Stimulated activated naive CD8-positive, alpha-beta T cell treated with anti-CD3 and anti-CD28 coated beads, Interleukin-15, Interleukin-2, amounts not matched to agents 100 ng/mL and 50 ng/mL, for 24 hours (primary cell): ENCODE results near the gene B4GALT3.
"Not testable (repeated sequence)": the region's sequence is repeated elsewhere in the genome, so short reads cannot be mapped to it uniquely, and the experiment has no call there.

Source experiments
- H3K27ac Mint-ChIP-seq: one replicate; pipeline ENCODE4 v1.8.0; 2021; ENCODE audit warnings: mild to moderate bottlenecking, mixed read lengths
- H3K27me3 Mint-ChIP-seq: one replicate; pipeline ENCODE4 v1.8.0; 2021; ENCODE audit warnings: mixed read lengths
- H3K36me3 Mint-ChIP-seq: one replicate; pipeline ENCODE4 v1.8.0; 2021; ENCODE audit warnings: low read depth, mixed read lengths
- H3K4me1 Mint-ChIP-seq: one replicate; pipeline ENCODE4 v1.8.0; 2021; ENCODE audit warnings: low read depth, mixed read lengths
- H3K4me3 Mint-ChIP-seq: one replicate; pipeline ENCODE4 v1.8.0; 2021; ENCODE audit warnings: mild to moderate bottlenecking, mixed read lengths
- H3K9me3 Mint-ChIP-seq: one replicate; pipeline ENCODE4 v1.8.0; 2021; ENCODE audit warnings: mixed read lengths

B4GALT3 gene

DNA sequence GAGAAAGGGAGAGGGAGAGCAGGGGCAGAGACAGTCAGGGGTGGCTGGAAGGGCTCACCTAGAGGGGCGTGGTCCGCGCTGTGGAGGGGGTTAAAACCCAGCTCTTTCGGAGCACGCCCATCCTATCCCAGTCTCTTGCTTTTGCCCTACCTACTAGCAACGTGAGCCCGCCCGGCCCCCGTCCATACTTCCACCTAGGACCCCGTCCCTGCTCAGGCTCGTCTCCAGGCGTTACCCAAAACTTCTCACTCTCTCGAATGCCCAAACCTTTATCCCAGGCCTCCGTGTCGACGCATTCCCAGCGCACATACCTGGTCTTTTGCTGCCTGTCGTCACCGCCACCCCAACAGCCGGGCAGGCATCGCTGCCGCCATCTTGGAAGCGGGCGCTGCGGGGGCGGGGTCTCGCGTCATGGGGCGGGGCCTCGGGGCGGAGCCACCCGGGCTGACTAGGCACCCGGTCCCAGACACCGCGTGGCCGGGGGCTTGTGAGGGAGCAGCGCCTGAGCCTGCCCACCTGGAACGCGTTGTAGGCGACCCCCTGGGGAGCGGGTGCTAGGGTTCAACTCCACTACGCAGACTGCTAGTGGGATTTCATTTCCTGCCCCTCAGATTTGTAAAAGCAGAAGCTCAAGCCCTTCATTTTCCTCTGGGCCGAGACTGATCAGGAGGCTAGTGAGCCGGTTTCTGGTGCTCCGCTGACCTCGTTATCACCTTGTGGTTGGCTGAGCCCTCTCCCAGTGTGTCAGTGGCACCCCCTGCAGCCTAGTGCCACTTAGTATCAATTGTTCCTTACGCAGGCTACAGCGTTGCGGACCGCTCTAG lies at the start of gene B4GALT3:
Gene B4GALT3 (minus strand): TSS at position 396 of the 824 bp plus-strand sequence. CDS start 1,447 bp downstream, outside the sequence.
- no peaks in the 10 kb centered on the region for H3K9me3 Mint-ChIP-seq
- peaks cover 33% of the 10 kb centered on the region for H3K36me3 Mint-ChIP-seq
- peak within 1 kb of the TSS; percentile 100 for H3K4me3 Mint-ChIP-seq
- H3K4me1 Mint-ChIP-seq: peaks cover 62% of the 10 kb centered on the region
- H3K27ac Mint-ChIP-seq: peak within 1 kb of the TSS; percentile 99
- no peaks in the 10 kb centered on the region for H3K27me3 Mint-ChIP-seq

DNA sequence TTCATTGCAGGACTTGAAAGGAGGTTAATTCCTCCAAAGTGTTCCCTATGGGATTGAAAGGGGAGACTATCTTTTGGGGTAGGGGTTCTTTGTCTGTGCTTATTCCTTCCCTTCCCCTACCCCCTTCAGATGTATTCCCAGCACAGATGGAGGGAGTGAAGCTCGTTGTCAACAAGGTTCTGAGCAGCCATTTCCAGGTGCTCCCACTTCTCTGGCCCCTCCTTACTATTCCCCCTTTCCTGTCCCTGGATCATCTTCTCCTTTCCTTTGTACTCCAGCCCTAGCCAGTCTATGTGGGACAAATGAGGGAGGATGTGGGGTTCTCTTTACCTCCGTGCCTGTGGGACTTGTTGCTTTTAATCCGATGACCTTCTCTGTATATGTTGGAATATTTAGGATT lies 49.5 kb upstream of the B4GALT3 start:
- Mint-ChIP-seq H3K9me3 (no peaks in the 10 kb centered on the region), H3K27ac (peak overlapping the region; percentile 98), H3K27me3 (peaks cover 4% of the 10 kb centered on the region), H3K4me1 (peaks cover 33% of the 10 kb centered on the region), H3K36me3 (peaks cover 15% of the 10 kb centered on the region), H3K4me3 (peak overlapping the region; percentile 97)

DNA sequence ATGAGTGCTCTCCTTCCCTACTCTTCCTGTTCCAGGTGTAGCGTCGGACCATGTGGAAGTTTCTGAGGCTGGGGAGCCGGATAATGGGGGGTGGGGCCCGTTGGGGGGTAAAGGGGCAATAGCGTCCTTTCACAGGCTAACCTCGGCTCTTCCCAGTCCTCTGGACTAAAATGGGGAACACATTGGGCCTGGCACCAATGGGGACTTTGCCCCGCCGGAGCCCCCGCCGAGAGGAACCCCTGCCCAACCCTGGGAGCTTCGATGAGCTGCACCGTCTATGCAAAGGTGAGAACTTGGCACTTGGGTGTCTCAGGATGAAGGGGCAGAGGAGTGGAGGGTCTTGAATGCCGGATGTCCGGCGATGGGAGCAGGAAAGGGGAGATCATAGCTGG lies 49.0 kb upstream of the B4GALT3 start:
- peak overlapping the region; percentile 97 for H3K4me3 Mint-ChIP-seq
- H3K27ac Mint-ChIP-seq: peak overlapping the region; percentile 98
- H3K36me3 Mint-ChIP-seq: peaks cover 15% of the 10 kb centered on the region
- peaks cover 4% of the 10 kb centered on the region for H3K27me3 Mint-ChIP-seq
- H3K9me3 Mint-ChIP-seq: no peaks in the 10 kb centered on the region
- peaks cover 35% of the 10 kb centered on the region for H3K4me1 Mint-ChIP-seq

DNA sequence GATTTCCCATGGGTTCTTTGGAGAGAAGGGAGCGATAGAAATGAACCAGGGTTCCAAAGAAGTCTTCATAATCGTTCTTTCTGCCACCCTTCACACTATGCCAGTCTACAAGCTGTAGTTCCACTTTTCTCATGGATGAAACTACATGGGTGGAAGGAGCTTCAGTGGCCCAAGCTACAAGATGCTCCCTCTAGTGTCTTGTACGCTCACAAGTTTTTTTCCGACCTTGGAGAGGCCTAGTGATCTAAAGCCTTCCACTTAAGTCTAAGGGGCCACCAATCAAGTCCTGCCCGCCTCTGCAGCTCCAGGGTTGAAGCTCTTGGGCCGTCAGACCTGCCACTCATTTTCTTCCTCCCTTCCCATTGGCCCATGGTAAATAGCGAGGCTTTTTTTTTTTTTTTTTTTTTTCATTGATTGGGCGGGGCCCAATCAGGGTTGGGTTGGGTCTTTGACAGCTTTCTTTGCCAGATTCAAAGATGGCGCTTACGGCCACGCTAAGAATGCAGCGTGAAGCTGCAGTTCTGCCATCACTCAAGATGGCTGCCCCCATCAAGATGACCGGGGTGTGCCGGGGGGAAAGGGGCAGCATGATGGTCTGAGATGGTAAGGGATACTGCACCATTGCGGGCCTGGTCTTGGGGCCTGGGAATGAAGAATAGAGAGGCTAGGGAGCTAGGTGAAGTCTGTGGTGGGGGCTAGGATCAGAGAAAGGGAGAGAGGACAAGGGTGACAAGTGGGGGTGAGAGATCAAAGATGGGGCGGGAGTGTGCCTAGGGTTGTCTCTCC lies 48.4 kb upstream of the B4GALT3 start, which contains the start of gene TOMM40L:
Gene TOMM40L (plus strand): TSS at position 527 of the 786 bp plus-strand sequence. CDS start 430 bp downstream, outside the sequence.
- Mint-ChIP-seq H3K4me1 (peaks cover 39% of the 10 kb centered on the region), H3K4me3 (peak within 1 kb of the TSS; percentile 97), H3K27me3 (peaks cover 4% of the 10 kb centered on the region), H3K27ac (peak within 1 kb of the TSS; percentile 98), H3K9me3 (no peaks in the 10 kb centered on the region), H3K36me3 (peaks cover 15% of the 10 kb centered on the region)

DNA sequence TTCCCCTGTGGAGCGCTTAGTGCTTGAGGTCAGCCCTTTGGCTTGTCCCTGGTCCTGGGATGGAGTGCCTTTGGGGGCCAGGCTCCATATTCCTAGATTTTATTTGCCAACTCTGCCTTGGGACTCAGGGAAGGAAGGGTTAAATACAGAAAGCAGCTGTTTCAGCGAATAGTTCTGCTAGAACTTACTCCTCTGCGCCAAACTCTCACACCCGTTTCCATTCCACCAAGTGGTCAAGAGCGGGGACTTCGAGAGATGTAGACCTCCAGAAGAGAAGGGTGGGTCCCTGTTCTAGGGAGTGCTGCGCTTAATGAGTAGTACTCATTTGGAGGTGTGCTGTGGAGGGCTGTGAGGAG lies 47.8 kb upstream of the B4GALT3 start:
- peaks cover 4% of the 10 kb centered on the region for H3K27me3 Mint-ChIP-seq
- peak overlapping the region; percentile 98 for H3K27ac Mint-ChIP-seq
- H3K9me3 Mint-ChIP-seq: no peaks in the 10 kb centered on the region
- peak overlapping the region; percentile 97 for H3K4me3 Mint-ChIP-seq
- peaks cover 43% of the 10 kb centered on the region for H3K4me1 Mint-ChIP-seq
- peaks cover 15% of the 10 kb centered on the region for H3K36me3 Mint-ChIP-seq

DNA sequence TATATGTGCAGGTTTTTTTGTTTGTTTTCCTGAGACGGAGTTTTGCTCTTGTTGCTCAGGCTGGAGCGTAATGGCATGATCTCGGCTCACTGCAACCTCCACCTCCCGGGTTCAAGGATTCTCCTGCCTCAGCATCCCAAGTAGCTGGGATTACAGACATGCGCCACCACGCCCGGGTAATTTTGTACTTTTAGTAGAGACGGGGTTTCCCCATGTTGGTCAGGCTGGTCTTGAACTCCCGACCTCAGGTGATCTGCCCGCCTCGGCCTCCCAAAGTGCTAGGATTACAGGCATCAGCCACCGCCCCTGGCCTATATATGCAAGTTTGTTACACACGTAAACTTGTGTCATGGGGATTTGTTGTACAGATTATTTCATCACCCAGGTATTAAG lies 47.4 kb upstream of the B4GALT3 start:
- Mint-ChIP-seq H3K27ac (peak overlapping the region; percentile 98), H3K36me3 (peaks cover 15% of the 10 kb centered on the region), H3K4me1 (peaks cover 47% of the 10 kb centered on the region)
- not testable (repeated sequence) for H3K4me3 Mint-ChIP-seq, H3K27me3 Mint-ChIP-seq, H3K9me3 Mint-ChIP-seq

DNA sequence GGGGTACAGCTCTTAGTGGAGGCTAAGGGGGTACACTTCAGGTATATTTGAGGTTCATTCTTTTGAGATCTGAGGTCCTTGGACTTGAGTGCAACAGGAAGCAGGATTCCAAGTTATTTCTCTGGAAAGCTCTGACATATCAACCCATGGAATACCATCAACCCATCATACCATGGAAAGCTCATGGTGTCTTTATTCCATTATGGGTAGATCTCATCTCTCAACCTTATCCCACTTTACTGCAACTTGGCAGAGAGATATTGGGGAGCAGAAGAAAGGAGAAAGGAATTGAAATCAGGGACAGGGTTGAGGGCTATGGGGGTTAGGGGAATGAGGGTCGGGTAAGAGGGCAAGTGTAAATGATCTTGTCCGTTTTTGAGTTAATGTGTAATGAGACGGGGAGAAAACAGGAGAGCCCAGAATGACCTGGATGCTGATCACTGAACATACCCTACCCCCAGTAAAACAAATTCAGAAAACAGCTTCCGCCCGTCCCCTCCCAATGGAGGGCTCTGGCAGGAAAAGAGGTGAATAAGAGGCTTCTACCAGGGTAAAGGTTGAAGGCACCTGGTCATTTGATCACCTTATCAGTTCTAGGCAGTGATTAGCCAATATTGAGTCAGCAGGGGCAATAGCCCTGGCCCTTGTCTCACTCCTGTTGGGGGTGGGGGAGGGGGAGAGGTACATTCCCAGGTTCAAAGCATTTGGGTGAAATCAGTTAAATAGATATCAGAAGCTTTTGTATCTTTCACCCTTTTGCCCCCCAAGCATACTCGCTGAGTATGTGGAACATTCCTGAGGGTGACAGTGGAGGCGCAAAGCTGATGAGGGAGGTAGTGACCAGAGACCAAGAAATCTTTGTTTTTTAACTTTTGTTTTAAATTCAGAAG lies 46.7 kb upstream of the B4GALT3 start:
- H3K4me3 Mint-ChIP-seq: no peak overlapping the region
- H3K9me3 Mint-ChIP-seq: no peaks in the 10 kb centered on the region
- peaks cover 54% of the 10 kb centered on the region for H3K4me1 Mint-ChIP-seq
- H3K36me3 Mint-ChIP-seq: peaks cover 15% of the 10 kb centered on the region
- no peak overlapping the region for H3K27ac Mint-ChIP-seq
- peaks cover 4% of the 10 kb centered on the region for H3K27me3 Mint-ChIP-seq

DNA sequence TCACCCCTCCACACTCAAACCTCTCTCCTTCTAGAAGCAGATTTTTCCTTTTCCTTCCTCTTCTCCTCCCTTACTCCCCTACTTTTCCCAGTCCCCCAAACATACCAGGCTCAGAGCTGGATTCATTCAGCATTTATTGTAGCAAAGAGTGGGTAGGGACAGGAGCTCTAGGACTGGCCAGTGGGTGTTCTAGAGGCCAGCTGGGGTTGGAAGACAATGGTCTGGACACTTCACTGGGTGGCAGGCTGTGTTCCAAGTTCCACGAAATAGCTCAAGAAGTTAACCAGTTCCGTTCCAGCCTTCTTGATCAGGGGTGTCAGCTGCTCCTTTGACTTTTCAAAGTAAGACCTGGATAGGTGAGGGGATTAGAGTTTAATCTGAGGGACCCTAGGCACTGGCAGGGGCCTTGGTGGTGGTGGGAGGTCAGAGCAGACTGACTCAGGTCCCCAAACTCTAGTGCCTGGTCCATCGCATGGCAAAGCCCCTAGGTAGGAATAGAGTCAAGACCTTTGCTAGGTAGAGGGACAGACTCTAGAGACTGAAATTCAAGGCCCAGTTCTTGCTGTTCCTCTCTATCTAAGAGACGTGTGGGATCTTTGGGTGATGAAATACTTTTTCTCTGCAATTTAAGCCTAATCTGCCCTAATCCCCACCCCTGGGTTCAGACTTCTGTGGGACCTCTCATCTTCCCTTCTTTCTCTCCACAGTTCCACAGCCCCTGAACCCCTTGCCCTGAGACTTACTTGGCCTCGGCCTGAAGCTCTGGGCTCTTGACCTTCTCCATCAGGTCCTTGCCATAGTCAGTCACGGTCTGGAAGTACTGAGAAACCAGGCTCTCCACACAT lies 45.1 kb upstream of the B4GALT3 start:
- H3K9me3 Mint-ChIP-seq: no peaks in the 10 kb centered on the region
- H3K27ac Mint-ChIP-seq: no peak overlapping the region
- no peak overlapping the region for H3K4me3 Mint-ChIP-seq
- no peaks in the 10 kb centered on the region for H3K36me3 Mint-ChIP-seq
- H3K27me3 Mint-ChIP-seq: peaks cover 4% of the 10 kb centered on the region
- H3K4me1 Mint-ChIP-seq: peaks cover 64% of the 10 kb centered on the region

DNA sequence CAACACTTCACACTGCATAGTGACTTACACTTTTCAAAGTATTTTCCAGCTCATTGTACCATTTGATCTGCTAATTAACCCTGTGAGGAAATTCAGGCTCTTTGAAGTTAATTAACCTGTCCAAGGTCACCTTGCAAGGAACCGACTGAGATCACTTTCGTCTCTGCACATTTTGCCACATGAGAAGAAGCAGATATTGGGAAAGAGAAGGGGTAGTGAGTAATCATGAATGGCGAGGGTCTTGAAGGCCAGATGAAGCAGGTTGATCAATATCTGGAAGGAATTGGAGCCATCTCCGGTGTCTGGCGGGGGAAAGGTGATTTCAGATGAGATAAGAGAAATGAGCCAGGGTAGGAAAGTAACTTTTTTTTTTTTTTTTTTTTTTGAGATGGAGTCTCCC lies 42.7 kb upstream of the B4GALT3 start:
- Mint-ChIP-seq H3K4me1 (peaks cover 63% of the 10 kb centered on the region), H3K4me3 (peak overlapping the region; percentile 4), H3K27ac (peak overlapping the region; percentile 51), H3K27me3 (peaks cover 4% of the 10 kb centered on the region), H3K9me3 (no peaks in the 10 kb centered on the region), H3K36me3 (peaks cover 3% of the 10 kb centered on the region)

DNA sequence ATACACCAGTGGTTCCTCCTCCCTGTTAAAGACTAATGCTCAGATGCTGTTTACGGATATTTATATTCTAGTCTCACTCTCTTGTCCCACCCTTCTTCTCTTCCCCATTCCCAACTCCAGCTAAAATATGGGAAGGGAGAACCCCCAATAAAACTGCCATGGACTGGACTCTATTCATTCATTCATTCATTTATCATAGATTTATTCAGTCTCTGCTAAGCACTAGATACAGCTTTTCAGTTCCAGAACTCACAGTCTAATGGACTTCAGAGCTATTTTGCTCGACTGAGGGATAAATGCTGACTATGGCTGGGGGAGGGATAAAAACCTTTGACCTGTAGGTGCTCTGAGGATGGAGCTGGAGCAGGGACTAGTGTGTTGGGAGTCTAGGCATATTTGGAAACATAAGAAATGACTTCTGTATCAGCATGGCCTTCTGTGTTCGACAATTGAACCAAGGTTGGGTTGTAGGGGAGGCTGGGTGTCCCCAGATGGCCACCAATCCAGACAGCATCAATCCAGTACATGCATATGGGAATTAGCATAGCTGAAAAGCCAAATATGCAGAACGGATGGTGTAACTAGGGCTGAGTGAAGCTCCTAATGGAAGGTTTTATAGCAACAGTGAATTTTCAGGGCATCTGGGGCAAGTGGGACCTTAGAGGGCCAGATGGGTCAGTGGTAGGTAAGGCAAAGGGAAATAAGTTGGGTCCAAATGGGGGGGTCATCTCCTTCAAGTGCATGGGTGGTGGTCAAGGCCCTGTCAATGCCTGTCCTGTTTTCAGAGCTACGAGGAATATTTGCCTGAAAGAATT lies 42.0 kb upstream of the B4GALT3 start:
- Mint-ChIP-seq H3K27me3 (peaks cover 4% of the 10 kb centered on the region), H3K4me3 (no peak overlapping the region), H3K4me1 (peaks cover 62% of the 10 kb centered on the region), H3K9me3 (no peaks in the 10 kb centered on the region), H3K27ac (peak overlapping the region; percentile 66), H3K36me3 (peaks cover 10% of the 10 kb centered on the region)

DNA sequence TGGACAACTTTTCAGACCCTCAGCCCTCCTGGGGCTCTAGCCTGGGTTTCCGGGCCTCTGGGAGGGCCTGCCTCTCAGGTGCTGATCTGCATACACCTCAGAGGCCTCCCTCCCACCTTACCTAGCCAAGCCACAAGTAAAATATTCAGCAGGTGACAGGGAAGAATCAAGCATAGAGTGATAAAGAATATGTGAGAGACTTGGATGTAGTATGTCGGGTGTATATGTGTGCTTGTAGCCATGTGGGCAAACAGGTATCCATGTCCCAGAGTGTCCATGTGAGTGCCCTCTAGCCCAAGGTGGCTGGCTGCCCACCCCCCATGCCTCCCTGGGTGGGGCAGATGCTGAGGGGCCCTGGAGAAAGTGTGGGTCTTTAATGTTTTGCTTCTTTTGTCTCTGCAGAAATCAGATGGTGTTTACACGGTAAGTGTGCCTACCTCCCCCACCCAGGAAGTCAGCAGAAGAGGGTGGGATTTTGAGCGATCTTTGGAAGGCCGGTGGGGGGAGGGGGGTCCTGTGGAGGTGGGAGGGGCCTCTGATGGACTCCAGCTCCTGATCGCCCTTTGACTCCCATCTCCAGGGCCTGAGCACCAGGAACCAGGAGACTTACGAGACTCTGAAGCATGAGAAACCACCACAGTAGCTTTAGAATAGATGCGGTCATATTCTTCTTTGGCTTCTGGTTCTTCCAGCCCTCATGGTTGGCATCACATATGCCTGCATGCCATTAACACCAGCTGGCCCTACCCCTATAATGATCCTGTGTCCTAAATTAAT lies 41.2 kb upstream of the B4GALT3 start:
- Mint-ChIP-seq H3K27me3 (peaks cover 4% of the 10 kb centered on the region), H3K4me3 (peak overlapping the region; percentile 38), H3K9me3 (no peaks in the 10 kb centered on the region), H3K4me1 (peaks cover 62% of the 10 kb centered on the region), H3K27ac (peak overlapping the region; percentile 79), H3K36me3 (peaks cover 18% of the 10 kb centered on the region)

DNA sequence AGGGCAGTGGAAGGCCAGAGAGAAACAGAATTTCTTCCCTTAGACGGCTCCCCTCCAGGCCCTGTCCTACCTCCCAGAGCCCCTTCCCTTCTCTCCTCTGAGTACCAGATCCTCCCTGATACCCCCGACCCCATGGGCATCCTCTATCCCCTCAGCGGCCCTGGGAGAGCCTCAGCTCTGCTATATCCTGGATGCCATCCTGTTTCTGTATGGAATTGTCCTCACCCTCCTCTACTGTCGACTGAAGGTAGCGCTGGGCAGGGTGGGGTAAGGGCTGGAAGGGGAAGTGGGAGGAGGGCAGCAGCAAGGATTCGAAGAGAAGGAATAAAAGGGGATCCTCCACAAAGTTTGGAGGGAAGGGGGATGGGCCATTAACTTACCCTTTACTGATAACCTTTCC lies 40.5 kb upstream of the B4GALT3 start:
- H3K36me3 Mint-ChIP-seq: peaks cover 24% of the 10 kb centered on the region
- peaks cover 62% of the 10 kb centered on the region for H3K4me1 Mint-ChIP-seq
- H3K4me3 Mint-ChIP-seq: peak overlapping the region; percentile 38
- H3K9me3 Mint-ChIP-seq: no peaks in the 10 kb centered on the region
- peaks cover 4% of the 10 kb centered on the region for H3K27me3 Mint-ChIP-seq
- H3K27ac Mint-ChIP-seq: peak overlapping the region; percentile 79
